Vagina (tissue), 2 donors: Measurements from ENCODE around the gene LEMD2.

Experiments used
- CTCF ChIP-seq, 3 experiments: fragments of 450-650 bp in 2 of 3; fragments of 200-600 bp in 1 of 3; sonication (generic) in 1 of 3; IDR thresholded peaks; one replicate each; pipeline ENCODE4 v1.5.1; 2017 to 2019; ENCODE audit warnings: antibody characterized with exemption in 3 of 3, mild to moderate bottlenecking in 2 of 3, moderate library complexity in 2 of 3
- POLR2A ChIP-seq, 2 donors: fragments of 450-650 bp; IDR thresholded peaks; one replicate each; pipeline ENCODE4 v1.6.1; 2017; ENCODE audit warnings: antibody characterized with exemption in 2 of 2, mild to moderate bottlenecking in 2 of 2, moderate library complexity in 2 of 2
- POLR2AphosphoS5 ChIP-seq, 2 donors: sonication (generic); formaldehyde crosslinking; IDR thresholded peaks; one replicate each; pipeline ENCODE4 v1.9.0; 2017; ENCODE audit warnings: antibody characterized with exemption in 2 of 2, mild to moderate bottlenecking in 2 of 2, low read depth in 1 of 2; ENCODE audit not compliant: insufficient read depth in 1 of 2

GRCh38 chr6:33807606-33808005 is 18.7 kb upstream of the LEMD2 start:
- TF ChIP-seq POLR2A (IDR thresholded peaks at IDR 0.05) (no peak), CTCF (IDR thresholded peaks at IDR 0.05) (no peak), POLR2AphosphoS5 (IDR thresholded peaks at IDR 0.05; ENCODE audit: insufficient read depth in 1 of 2, low read depth in 1 of 2) (no peak)
